ENCODE measurements around the gene CD164L2. TPM values are rescaled to one million over a fixed set of nuclear protein-coding genes. Genes with fewer than 3 reads are reported as not detected.
A peak's percentile ranks its signal among the peaks of the same experiment; 100 is the strongest.

CD164L2 gene
- total RNA-seq, 1 experiment from 2014 or later: not detected

- CTCF ChIA-PET: interaction anchor here (0.6 to 1.2 kb wide), 2 partner anchors 34 to 56 kb away, joined by 3 read pairs; no protein-coding TSS in a partner anchor
- H3K27ac Mint-ChIP-seq (ENCODE audit: unreplicated experiment): no peak overlapping the region
- POLR2A ChIA-PET: interaction anchor here (0.9 kb wide), 1 partner anchor 12 kb away, joined by 13 read pairs; no protein-coding TSS in a partner anchor
- peaks cover under 1% of the 10 kb centered on the region for H3K4me1 Mint-ChIP-seq (ENCODE audit: low read depth, unreplicated experiment)
- no peaks in the 10 kb centered on the region for H3K9me3 Mint-ChIP-seq (ENCODE audit: unreplicated experiment)
- H3K27me3 Mint-ChIP-seq (ENCODE audit: insufficient read depth, unreplicated experiment): no peaks in the 10 kb centered on the region
- 0 out of 2 replicates have a peak, but pooled peaks cover 10% of the 10 kb centered on the region for H3K4me1 ChIP-seq
- no peaks in the 10 kb centered on the region for H3K27me3 ChIP-seq (replicated peaks; ENCODE audit: control insufficient read depth, insufficient read depth, low read length)
- no TSS peak for BruUV-seq (replicated peaks)
- H3K36me3 Mint-ChIP-seq (ENCODE audit: insufficient read depth, unreplicated experiment): peaks cover 32% of the 10 kb centered on the region
- H3K36me3 ChIP-seq (ENCODE audit: control insufficient read depth, insufficient read depth, low read length): no peaks in the 10 kb centered on the region
- TF ChIP-seq CTCF (IDR thresholded peaks at IDR 0.05; ENCODE audit: insufficient read depth in 1 of 2, low read depth in 1 of 2, low read length in 1 of 2, severe bottlenecking in 1 of 2, unreplicated experiment in 1 of 2): no peak
- intact Hi-C loops (cut with micrococcal nuclease; ENCODE audit: unreplicated experiment): loop anchor here (10.0 kb wide), 1 partner anchor 48 kb away; no protein-coding TSS in a partner anchor
- DNase-seq: no peak
- H3K9me3 ChIP-seq: no peaks in the 10 kb centered on the region
- no peak overlapping the region for H3K4me3 Mint-ChIP-seq (ENCODE audit: unreplicated experiment)
- H3K4me3 ChIP-seq (ENCODE audit: low read depth, low read length): no peak overlapping the region
These were observed 30.0 kb downstream of the CD164L2 start for GRCh38 chr1:27353166-27353565.

- Mint-ChIP-seq H3K9me3 (ENCODE audit: unreplicated experiment) (no peaks in the 10 kb centered on the region), H3K27me3 (ENCODE audit: insufficient read depth, unreplicated experiment) (no peaks in the 10 kb centered on the region), H3K4me3 (ENCODE audit: unreplicated experiment) (peak overlapping the region; percentile 90), H3K27ac (ENCODE audit: unreplicated experiment) (peak overlapping the region; percentile 84), H3K4me1 (ENCODE audit: low read depth, unreplicated experiment) (peaks cover 13% of the 10 kb centered on the region), H3K36me3 (ENCODE audit: insufficient read depth, unreplicated experiment) (peaks cover 38% of the 10 kb centered on the region)
- Histone ChIP-seq H3K27me3 (replicated peaks; ENCODE audit: control insufficient read depth, insufficient read depth, low read length) (no peaks in the 10 kb centered on the region), H3K9me3 (no peaks in the 10 kb centered on the region), H3K4me3 (ENCODE audit: low read depth, low read length) (peak overlapping the region; percentile 73), H3K4me1 (0 out of 2 replicates have a peak, but pooled peaks cover 15% of the 10 kb centered on the region), H3K36me3 (ENCODE audit: control insufficient read depth, insufficient read depth, low read length) (no peaks in the 10 kb centered on the region)
- TF ChIP-seq CTCF (IDR thresholded peaks at IDR 0.05; ENCODE audit: insufficient read depth in 1 of 2, low read depth in 1 of 2, low read length in 1 of 2, severe bottlenecking in 1 of 2, unreplicated experiment in 1 of 2): no peak
- intact Hi-C loops (cut with micrococcal nuclease; ENCODE audit: unreplicated experiment): loop anchor here (10.0 kb wide), 1 partner anchor 47 kb away; no protein-coding TSS in a partner anchor
- no TSS peak for BruUV-seq (replicated peaks)
- ChIA-PET POLR2A (interaction anchor here (1.1 to 1.4 kb wide), 3 partner anchors 9 to 25 kb away, joined by 3 to 14 read pairs (median 3); no protein-coding TSS in a partner anchor), CTCF (interaction anchor here (0.9 to 3.1 kb wide), 8 partner anchors 15 to 55 kb away, joined by 3 to 28 read pairs (median 4); partner anchors contain the start of gene MAP3K6)
- DNase-seq: no peak
These were observed 31.5 kb downstream of the CD164L2 start for GRCh38 chr1:27351541-27352107.

- no peaks in the 10 kb centered on the region for H3K27me3 ChIP-seq (replicated peaks; ENCODE audit: control insufficient read depth, insufficient read depth, low read length)
- H3K36me3 Mint-ChIP-seq (ENCODE audit: insufficient read depth, unreplicated experiment): peaks cover 44% of the 10 kb centered on the region
- ChIA-PET CTCF (interaction anchor here (0.9 to 3.1 kb wide), 8 partner anchors 15 to 66 kb away, joined by 3 to 28 read pairs (median 4); partner anchors contain the start of gene MAP3K6), POLR2A (interaction anchor here (0.9 to 1.8 kb wide), 6 partner anchors 8 to 224 kb away, joined by 3 to 14 read pairs (median 6); partner anchors contain the start of gene SLC9A1)
- no TSS peak for BruUV-seq (replicated peaks)
- peak overlapping the region; percentile 84 for H3K27ac Mint-ChIP-seq (ENCODE audit: unreplicated experiment)
- H3K9me3 Mint-ChIP-seq (ENCODE audit: unreplicated experiment): no peaks in the 10 kb centered on the region
- H3K27me3 Mint-ChIP-seq (ENCODE audit: insufficient read depth, unreplicated experiment): no peaks in the 10 kb centered on the region
- peak overlapping the region; percentile 90 for H3K4me3 Mint-ChIP-seq (ENCODE audit: unreplicated experiment)
- peaks cover 13% of the 10 kb centered on the region for H3K4me1 Mint-ChIP-seq (ENCODE audit: low read depth, unreplicated experiment)
- H3K4me1 ChIP-seq: 0 out of 2 replicates have a peak, but pooled peaks cover 15% of the 10 kb centered on the region
- no peaks in the 10 kb centered on the region for H3K36me3 ChIP-seq (ENCODE audit: control insufficient read depth, insufficient read depth, low read length)
- intact Hi-C loops (cut with micrococcal nuclease; ENCODE audit: unreplicated experiment): loop anchor here (10.0 kb wide), 1 partner anchor 46 kb away; no protein-coding TSS in a partner anchor
- TF ChIP-seq CTCF (IDR thresholded peaks at IDR 0.05; ENCODE audit: insufficient read depth in 1 of 2, low read depth in 1 of 2, low read length in 1 of 2, severe bottlenecking in 1 of 2, unreplicated experiment in 1 of 2): peak in 1 of 2 experiments; percentile 19
- peak overlapping the region; percentile 73 for H3K4me3 ChIP-seq (ENCODE audit: low read depth, low read length)
- no peaks in the 10 kb centered on the region for H3K9me3 ChIP-seq
- DNase-seq: peak; percentile 86 to 93
These were observed 32.2 kb downstream of the CD164L2 start for GRCh38 chr1:27350663-27351540.
